AG09309 (cell line): ENCODE measurements around the gene PDS5A.
"Not testable (repeated sequence)": the region's sequence is repeated elsewhere in the genome, so short reads cannot be mapped to it uniquely, and the experiment has no call there.

Source experiments
- DNase-seq: peaks from one replicate; pipeline ENCODE4 v3.0.0-alpha.2; 2010; ENCODE audit warnings: low read depth
- H3K4me3 ChIP-seq: 2 replicates; pipeline ENCODE4 v1.5.1; 2011; ENCODE audit warnings: mild to moderate bottlenecking, low read depth, low read length, moderate library complexity; ENCODE audit not compliant: control insufficient read depth
- TF ChIP-seq, protein P1 (sequence below): IDR thresholded peaks from 2 replicates; pipeline ENCODE4 v1.5.1; 2011; ENCODE audit warnings: mild to moderate bottlenecking, low read depth, low read length, inconsistent platforms; ENCODE audit not compliant: insufficient read depth, control insufficient read depth; ENCODE audit errors: missing control alignments

PDS5A gene

DNA sequence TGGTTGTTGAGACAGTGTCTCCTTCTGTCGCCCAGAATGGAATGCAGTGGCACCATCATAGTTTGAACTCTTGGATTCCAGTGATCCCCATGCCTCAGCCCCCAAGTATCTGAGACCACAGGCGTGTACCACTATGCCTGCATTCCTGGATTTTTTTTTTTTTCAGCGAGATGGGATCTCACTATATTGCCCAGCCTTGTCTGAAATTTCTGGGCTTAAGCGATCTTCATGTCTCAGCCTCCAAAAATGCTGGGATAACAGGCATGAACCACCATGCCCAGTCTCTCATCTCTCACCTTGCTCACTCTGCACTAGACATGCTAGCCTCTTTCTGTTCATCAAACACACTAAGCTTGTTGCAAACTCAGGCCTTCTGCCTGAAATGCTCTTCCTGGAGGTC is 175.7 kb downstream of the PDS5A start:
- no peak for DNase-seq
- TF ChIP-seq, protein P1, sequence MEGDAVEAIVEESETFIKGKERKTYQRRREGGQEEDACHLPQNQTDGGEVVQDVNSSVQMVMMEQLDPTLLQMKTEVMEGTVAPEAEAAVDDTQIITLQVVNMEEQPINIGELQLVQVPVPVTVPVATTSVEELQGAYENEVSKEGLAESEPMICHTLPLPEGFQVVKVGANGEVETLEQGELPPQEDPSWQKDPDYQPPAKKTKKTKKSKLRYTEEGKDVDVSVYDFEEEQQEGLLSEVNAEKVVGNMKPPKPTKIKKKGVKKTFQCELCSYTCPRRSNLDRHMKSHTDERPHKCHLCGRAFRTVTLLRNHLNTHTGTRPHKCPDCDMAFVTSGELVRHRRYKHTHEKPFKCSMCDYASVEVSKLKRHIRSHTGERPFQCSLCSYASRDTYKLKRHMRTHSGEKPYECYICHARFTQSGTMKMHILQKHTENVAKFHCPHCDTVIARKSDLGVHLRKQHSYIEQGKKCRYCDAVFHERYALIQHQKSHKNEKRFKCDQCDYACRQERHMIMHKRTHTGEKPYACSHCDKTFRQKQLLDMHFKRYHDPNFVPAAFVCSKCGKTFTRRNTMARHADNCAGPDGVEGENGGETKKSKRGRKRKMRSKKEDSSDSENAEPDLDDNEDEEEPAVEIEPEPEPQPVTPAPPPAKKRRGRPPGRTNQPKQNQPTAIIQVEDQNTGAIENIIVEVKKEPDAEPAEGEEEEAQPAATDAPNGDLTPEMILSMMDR = no peak

DNA sequence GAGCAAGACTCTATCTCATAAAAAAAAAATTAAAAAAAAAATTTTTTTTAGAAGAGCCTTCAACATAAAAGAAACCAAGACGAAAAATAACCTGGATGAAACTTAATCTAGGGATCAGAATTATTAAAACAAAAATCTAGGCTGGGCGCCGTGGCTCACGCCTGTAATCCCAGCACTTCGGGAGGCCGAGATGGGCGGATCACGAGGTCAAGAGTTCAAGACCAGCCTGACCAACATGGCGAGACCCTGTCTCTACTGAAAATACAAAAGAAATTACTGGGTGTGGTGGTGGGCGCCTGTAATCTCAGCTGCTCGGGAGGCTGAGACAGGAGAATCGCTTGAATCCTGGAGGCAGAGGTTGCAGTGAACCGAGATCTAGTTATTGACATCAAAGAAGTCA is 184.7 kb downstream of the PDS5A start:
- not testable (repeated sequence) for DNase-seq

More for the DNA sequence above, 175.7 kb downstream of the PDS5A start:
- no peak overlapping the region for H3K4me3 ChIP-seq

DNA sequence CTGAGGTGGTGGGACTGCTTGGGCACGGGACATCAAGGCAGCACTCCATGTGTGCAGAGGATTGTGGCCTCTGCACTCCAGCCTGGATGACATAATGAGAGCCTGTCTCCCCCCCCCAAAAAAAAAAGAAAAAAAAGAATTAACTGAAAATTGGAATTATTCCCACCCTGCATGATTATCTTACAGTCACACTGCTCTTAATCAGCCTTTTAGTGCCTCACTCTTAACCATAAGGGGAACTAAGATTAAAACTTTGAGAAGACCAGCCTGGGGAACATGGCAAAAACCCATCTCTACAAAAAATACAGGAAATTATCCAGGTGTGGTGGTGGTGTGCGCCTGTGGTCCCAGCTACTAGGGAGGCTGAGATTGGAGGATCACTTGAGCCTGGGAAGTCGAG is 185.2 kb downstream of the PDS5A start:
- TF ChIP-seq, protein P1 = no peak
- no peak for DNase-seq

More for the DNA sequence above, 184.7 kb downstream of the PDS5A start:
- not testable (repeated sequence) for H3K4me3 ChIP-seq

DNA sequence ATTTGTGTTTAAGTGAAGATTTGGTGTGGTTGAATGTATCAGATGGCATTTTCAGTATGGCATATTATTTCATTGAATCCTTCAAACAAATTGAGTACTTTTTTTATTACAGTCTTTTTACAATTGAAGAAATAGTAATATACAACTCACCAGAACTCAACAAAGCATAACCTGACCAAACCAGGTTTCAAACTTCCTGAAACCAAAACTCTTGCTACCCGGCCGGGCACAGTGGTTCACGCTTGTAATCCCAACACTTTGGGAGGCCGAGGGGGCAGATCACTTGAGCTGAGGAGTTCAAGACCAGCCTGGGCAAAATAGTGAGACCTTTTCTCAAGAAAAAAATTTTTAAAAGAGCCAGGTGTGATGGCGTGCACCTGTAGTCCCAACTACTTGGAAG is 185.6 kb downstream of the PDS5A start:
- no peak overlapping the region for H3K4me3 ChIP-seq
- TF ChIP-seq, protein P1 = no peak
- DNase-seq = no peak

More for the DNA sequence above, 185.2 kb downstream of the PDS5A start:
- no peak overlapping the region for H3K4me3 ChIP-seq

DNA sequence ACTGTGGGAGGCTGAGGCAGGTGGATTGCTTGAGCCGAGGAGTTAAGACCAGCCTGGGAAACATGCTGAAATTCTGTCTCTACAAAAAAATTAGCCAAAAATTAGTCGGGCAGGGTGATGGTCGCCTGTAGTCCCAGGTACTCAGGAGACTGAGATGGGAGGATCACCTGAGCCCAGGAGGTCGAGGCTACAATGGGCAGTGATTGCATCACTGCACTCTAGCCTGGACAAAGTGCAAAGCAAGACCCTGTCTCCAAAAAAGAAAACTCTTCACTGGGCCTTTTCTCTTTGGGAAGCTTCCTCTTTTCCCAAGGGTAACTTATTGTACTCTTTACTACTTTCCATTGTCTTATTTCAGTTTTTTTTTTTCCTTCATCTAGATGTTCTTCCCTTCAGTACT is 190.9 kb downstream of the PDS5A start:
- H3K4me3 ChIP-seq = no peak overlapping the region
- TF ChIP-seq, protein P1 = no peak

DNA sequence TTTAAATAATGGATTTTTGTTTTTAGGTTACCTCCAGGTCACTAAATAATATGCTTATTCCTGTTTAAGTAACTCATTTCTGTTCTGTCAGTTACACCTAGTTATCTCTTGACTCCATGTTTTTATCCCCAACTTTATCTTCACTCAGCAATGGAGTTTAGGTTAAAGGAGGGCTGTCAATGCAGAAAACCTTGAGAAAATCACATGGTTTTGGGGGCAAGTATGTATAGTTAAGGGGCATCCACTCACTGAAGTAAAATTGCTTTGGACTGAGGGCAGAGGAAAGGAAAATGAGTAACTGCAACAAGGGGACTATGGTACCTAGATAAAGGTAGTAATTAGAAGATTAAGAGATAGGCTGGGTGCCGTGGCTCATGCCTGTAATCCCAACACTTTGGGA is 192.6 kb downstream of the PDS5A start:
- no peak overlapping the region for H3K4me3 ChIP-seq
- TF ChIP-seq, protein P1 = no peak
- no peak for DNase-seq

More for the DNA sequence above, 190.9 kb downstream of the PDS5A start:
- no peak for DNase-seq

DNA sequence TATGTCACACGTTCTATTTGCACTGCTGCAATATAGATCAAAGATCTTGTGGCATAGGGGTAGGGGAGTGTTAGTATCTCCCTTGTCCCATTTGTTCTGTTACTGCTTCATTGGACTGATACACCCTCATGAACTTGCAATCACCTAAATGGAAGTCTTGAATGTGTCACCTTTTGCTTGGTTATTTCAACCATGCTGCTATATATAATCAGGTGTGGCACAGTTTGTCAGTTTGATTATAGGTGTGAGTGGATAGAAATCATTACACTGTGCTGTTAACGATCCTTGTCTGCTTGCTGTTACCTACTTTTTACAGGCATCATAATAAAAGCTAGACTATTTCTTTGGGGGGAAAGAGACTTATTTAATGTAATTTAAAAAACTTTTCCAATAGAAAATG is 195.7 kb downstream of the PDS5A start:
- DNase-seq = not testable (repeated sequence)

More for the DNA sequence above, 195.7 kb downstream of the PDS5A start:
- H3K4me3 ChIP-seq = not testable (repeated sequence)
